CD8-positive, alpha-beta memory T cell (primary cell): Measurements from ENCODE around the gene CNTN1. TPM values are rescaled to one million over a fixed set of nuclear protein-coding genes. Genes with fewer than 3 reads are reported as not detected.

Source experiments
- CTCF ChIA-PET: fragments of 350-600 bp; sonication (Branson Sonifier 250); formaldehyde crosslinking; loops from one replicate; lab custom pipeline; 2021; ENCODE audit warnings: antibody characterized with exemption; lab: Charles Lee
- POLR2A ChIA-PET: fragments of 350-600 bp; sonication (Branson Sonifier 250); formaldehyde crosslinking; loops from one replicate; lab custom pipeline; 2021; ENCODE audit warnings: antibody characterized with exemption; lab: Charles Lee
- DNase-seq, 5 donors: peaks; one replicate each; pipeline versions ENCODE4 v3.0.0 to v3.0.0-alpha.2; 2020 to 2022; ENCODE audit warnings: mixed read lengths in 1 of 5
- H3K27ac ChIP-seq: one replicate; pipeline ENCODE4 v1.7.0; 2013; ENCODE audit warnings: low read depth, mild to moderate bottlenecking, low read length, moderate library complexity
- H3K27me3 ChIP-seq: 2 replicates; pipeline ENCODE4 v1.7.0; 2013; ENCODE audit warnings: low read length, mild to moderate bottlenecking; ENCODE audit not compliant: insufficient read depth, poor library complexity, severe bottlenecking
- H3K36me3 ChIP-seq: 2 replicates; pipeline ENCODE4 v1.7.0; 2013; ENCODE audit warnings: mild to moderate bottlenecking, low read length, moderate library complexity; ENCODE audit not compliant: insufficient read depth
- H3K4me1 ChIP-seq: 2 replicates; pipeline ENCODE4 v1.7.0; 2013; ENCODE audit warnings: mild to moderate bottlenecking, low read length, moderate library complexity; ENCODE audit not compliant: insufficient read depth
- H3K4me3 ChIP-seq: 2 replicates; pipeline ENCODE4 v1.7.0; 2013; ENCODE audit warnings: mild to moderate bottlenecking, low read length
- H3K9me3 ChIP-seq: 2 replicates; pipeline ENCODE4 v1.7.0; 2013; ENCODE audit warnings: mild to moderate bottlenecking, low read length
- H3K27ac Mint-ChIP-seq, 8 donors: one replicate each; pipeline ENCODE4 v1.8.0; 2020 to 2021; ENCODE audit warnings: mixed read lengths in 8 of 8, mild to moderate bottlenecking in 6 of 8, inconsistent platforms in 3 of 8, moderate library complexity in 3 of 8
- H3K27me3 Mint-ChIP-seq, 2 donors: one replicate each; pipeline ENCODE4 v1.8.0; 2020 to 2021; ENCODE audit warnings: mixed read lengths in 2 of 2, mild to moderate bottlenecking in 1 of 2, moderate library complexity in 1 of 2
- H3K36me3 Mint-ChIP-seq, 3 donors: one replicate each; pipeline ENCODE4 v1.8.0; 2020 to 2021; ENCODE audit warnings: mixed read lengths in 3 of 3, inconsistent platforms in 1 of 3, mild to moderate bottlenecking in 1 of 3
- H3K4me1 Mint-ChIP-seq, 3 donors: one replicate each; pipeline ENCODE4 v1.8.0; 2020 to 2021; ENCODE audit warnings: mixed read lengths in 3 of 3, inconsistent platforms in 1 of 3, mild to moderate bottlenecking in 1 of 3
- H3K4me3 Mint-ChIP-seq, 7 donors: one replicate each; pipeline ENCODE4 v1.8.0; 2020 to 2021; ENCODE audit warnings: mixed read lengths in 7 of 7, mild to moderate bottlenecking in 6 of 7, moderate library complexity in 4 of 7, inconsistent platforms in 2 of 7
- H3K9me3 Mint-ChIP-seq, 5 donors: one replicate each; pipeline ENCODE4 v1.8.0; 2020 to 2022; ENCODE audit warnings: mixed read lengths in 5 of 5, mild to moderate bottlenecking in 3 of 5, moderate library complexity in 2 of 5, inconsistent platforms in 1 of 5
- polyA plus RNA-seq: library from polyadenylated mRNA; unstranded; fragments of 300-500 nt; fragmentation: Illumina TruSeq; gene quantifications from one replicate; pipeline ENCODE4 v1.2.3, GENCODE V29; 2021
- total RNA-seq, 2 experiments: library from RNA; stranded (reverse); gene quantifications; one replicate each; pipeline ENCODE4 v1.2.3, GENCODE V29; 2021

CNTN1 gene
- total and polyA plus RNA-seq, 3 experiments from 2014 or later, result not detected

DNA sequence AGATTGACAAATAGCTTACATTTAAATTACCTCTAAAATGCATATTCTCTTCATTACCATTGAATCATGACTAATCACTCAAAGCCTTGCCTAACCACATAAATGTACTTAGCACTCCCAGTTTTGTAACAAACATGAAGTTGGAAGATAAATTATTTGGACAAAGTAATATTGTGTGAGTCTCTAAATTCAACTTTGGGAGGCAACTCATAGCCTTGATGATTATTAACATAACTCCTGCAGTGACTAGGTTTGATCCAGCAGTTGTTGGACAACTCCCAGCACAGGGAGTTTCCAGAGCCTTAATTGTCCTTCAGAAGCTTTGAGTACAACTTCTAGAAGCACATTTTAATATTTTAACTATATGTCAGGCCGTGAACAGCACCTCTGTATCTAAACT is 342.4 kb downstream of the CNTN1 start:
- Histone ChIP-seq H3K36me3 (no peaks in the 10 kb centered on the region), H3K4me3 (no peak overlapping the region), H3K4me1 (no peaks in the 10 kb centered on the region), H3K27ac (no peak overlapping the region), H3K27me3 (no peaks in the 10 kb centered on the region), H3K9me3 (no peaks in the 10 kb centered on the region)
- ChIA-PET POLR2A (no interaction called here), CTCF (no interaction called here)
- H3K27me3 Mint-ChIP-seq, result no peaks in the 10 kb centered on the region
- no peaks in the 10 kb centered on the region for H3K4me1 Mint-ChIP-seq
- no peaks in the 10 kb centered on the region for H3K36me3 Mint-ChIP-seq
- H3K9me3 Mint-ChIP-seq, result peaks cover 0 to 2% (median 0%) of the 10 kb centered on the region in 5 donors
- no peak overlapping the region for H3K27ac Mint-ChIP-seq
- H3K4me3 Mint-ChIP-seq, result no peak overlapping the region
- DNase-seq, result no peak

- ChIA-PET POLR2A (no interaction called here), CTCF (no interaction called here)
- no peak overlapping the region for H3K27ac ChIP-seq
- no peak overlapping the region for H3K4me3 ChIP-seq
- H3K4me1 ChIP-seq, result no peaks in the 10 kb centered on the region
- Mint-ChIP-seq H3K4me1 (no peaks in the 10 kb centered on the region), H3K9me3 (peaks cover 0 to 3% (median 1%) of the 10 kb centered on the region in 5 donors), H3K27me3 (no peaks in the 10 kb centered on the region), H3K4me3 (no peak overlapping the region), H3K36me3 (no peaks in the 10 kb centered on the region), H3K27ac (no peak overlapping the region)
- H3K36me3 ChIP-seq, result no peaks in the 10 kb centered on the region
- H3K27me3 ChIP-seq, result no peaks in the 10 kb centered on the region
- no peaks in the 10 kb centered on the region for H3K9me3 ChIP-seq
- no peak for DNase-seq
Measured at GRCh38 chr12:41039461-41039860, 347.2 kb downstream of the CNTN1 start.

DNA sequence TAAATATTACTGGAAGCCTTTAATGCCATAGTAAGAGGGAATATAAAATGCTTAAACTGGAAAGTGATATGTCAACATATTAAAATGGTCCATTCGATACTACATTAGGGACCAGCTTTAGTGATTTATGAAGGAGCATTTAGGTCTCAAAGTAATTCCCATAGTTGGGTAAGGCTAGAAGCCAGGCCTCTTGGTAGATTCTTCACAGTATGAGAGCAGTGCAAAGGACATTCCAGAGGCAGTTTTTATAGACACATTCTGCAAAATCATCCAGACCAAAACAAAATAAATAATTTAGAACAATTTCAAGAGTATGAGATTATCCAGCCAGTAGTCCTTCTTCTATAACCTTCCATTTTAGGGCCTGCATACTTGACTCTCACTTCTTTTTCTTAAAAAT is 353.3 kb downstream of the CNTN1 start:
- Mint-ChIP-seq H3K27ac (no peak overlapping the region), H3K4me3 (no peak overlapping the region), H3K4me1 (no peaks in the 10 kb centered on the region), H3K27me3 (no peaks in the 10 kb centered on the region), H3K36me3 (no peaks in the 10 kb centered on the region), H3K9me3 (peaks cover 0 to 3% (median 0%) of the 10 kb centered on the region in 5 donors)
- no peak for DNase-seq
- ChIA-PET POLR2A (no interaction called here), CTCF (no interaction called here)
- no peaks in the 10 kb centered on the region for H3K9me3 ChIP-seq
- H3K36me3 ChIP-seq, result no peaks in the 10 kb centered on the region
- H3K27me3 ChIP-seq, result no peaks in the 10 kb centered on the region
- H3K4me1 ChIP-seq, result no peaks in the 10 kb centered on the region
- no peak overlapping the region for H3K27ac ChIP-seq
- no peak overlapping the region for H3K4me3 ChIP-seq

GRCh38 chr12:41049033-41049432 is 356.8 kb downstream of the CNTN1 start:
- Mint-ChIP-seq H3K9me3 (peaks cover 0 to 2% (median 0%) of the 10 kb centered on the region in 5 donors), H3K27me3 (no peaks in the 10 kb centered on the region), H3K36me3 (no peaks in the 10 kb centered on the region), H3K27ac (no peak overlapping the region), H3K4me3 (no peak overlapping the region), H3K4me1 (no peaks in the 10 kb centered on the region)
- CTCF ChIA-PET, result no interaction called here
- POLR2A ChIA-PET, result no interaction called here
- H3K4me3 ChIP-seq, result no peak overlapping the region
- DNase-seq, result no peak
- no peaks in the 10 kb centered on the region for H3K4me1 ChIP-seq
- H3K27ac ChIP-seq, result no peak overlapping the region
- no peaks in the 10 kb centered on the region for H3K27me3 ChIP-seq
- H3K36me3 ChIP-seq, result no peaks in the 10 kb centered on the region
- H3K9me3 ChIP-seq, result no peaks in the 10 kb centered on the region

GRCh38 chr12:41051954-41052353 is 359.7 kb downstream of the CNTN1 start:
- Mint-ChIP-seq H3K4me3 (no peak overlapping the region), H3K27ac (no peak overlapping the region), H3K9me3 (peaks cover 0 to 2% (median 0%) of the 10 kb centered on the region in 5 donors), H3K4me1 (no peaks in the 10 kb centered on the region), H3K27me3 (no peaks in the 10 kb centered on the region), H3K36me3 (no peaks in the 10 kb centered on the region)
- no peak for DNase-seq
- POLR2A ChIA-PET, result no interaction called here
- H3K27ac ChIP-seq, result no peak overlapping the region
- CTCF ChIA-PET, result no interaction called here
- no peaks in the 10 kb centered on the region for H3K27me3 ChIP-seq
- no peaks in the 10 kb centered on the region for H3K4me1 ChIP-seq
- H3K4me3 ChIP-seq, result no peak overlapping the region
- H3K9me3 ChIP-seq, result no peaks in the 10 kb centered on the region
- H3K36me3 ChIP-seq, result no peaks in the 10 kb centered on the region

GRCh38 chr12:41052441-41052840 is 360.2 kb downstream of the CNTN1 start:
- Mint-ChIP-seq H3K4me3 (no peak overlapping the region), H3K36me3 (no peaks in the 10 kb centered on the region), H3K4me1 (no peaks in the 10 kb centered on the region), H3K27ac (no peak overlapping the region), H3K9me3 (peaks cover 0 to 2% (median 0%) of the 10 kb centered on the region in 5 donors), H3K27me3 (no peaks in the 10 kb centered on the region)
- Histone ChIP-seq H3K4me3 (no peak overlapping the region), H3K9me3 (no peaks in the 10 kb centered on the region), H3K27ac (no peak overlapping the region), H3K27me3 (no peaks in the 10 kb centered on the region), H3K36me3 (no peaks in the 10 kb centered on the region), H3K4me1 (no peaks in the 10 kb centered on the region)
- CTCF ChIA-PET, result no interaction called here
- DNase-seq, result no peak
- POLR2A ChIA-PET, result no interaction called here

DNA sequence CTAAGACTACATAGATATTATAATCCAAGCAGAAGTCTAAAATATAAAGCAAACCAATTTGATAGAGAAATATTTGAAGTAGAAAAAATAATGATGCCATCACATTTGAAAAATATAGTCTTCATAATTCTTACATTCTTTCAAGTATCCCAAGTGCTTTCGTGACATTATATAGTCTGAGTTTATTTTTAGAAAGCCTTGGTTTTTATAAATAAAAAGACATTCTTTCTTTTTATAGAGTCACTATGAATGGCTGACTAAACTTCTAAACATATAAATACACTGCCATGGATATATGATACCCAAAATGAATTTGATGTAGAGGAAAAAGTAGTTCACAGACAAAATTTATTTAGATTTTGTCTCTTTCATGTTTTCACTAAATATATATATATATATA is 360.8 kb downstream of the CNTN1 start:
- H3K27ac Mint-ChIP-seq, result no peak overlapping the region

DNA sequence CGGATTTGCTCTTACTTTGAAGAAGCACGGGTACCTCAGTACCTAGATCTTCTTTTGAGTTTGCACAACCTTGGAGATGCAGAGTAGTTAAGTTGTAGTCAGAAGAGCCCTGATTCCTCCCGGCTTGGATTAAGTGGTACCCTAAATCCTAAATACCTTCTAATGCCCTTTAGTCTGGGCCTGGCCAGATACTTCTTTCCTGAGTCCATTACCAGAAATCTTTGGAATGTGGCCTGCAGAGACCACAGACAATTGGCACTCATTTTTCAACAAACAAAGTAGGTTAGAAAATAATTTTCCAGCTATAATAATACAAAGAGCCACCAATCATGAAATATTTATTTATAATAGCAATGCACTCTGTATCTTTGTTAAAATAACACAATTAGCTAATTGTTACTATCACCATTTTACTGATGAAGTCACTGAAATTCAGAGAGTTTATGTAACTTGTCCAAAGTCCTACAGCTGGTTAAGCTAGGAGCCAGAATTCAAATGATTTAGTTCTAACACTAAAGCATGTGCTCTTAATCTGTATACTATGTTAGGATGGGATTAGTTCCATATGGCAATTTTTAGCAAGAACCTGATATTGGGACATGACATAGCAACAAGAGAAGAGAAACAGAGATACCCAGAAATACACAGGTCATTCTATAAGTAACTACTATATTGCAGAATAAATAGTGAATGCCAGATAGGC is 363.8 kb downstream of the CNTN1 start:
- Histone ChIP-seq H3K27ac (no peak overlapping the region), H3K27me3 (no peaks in the 10 kb centered on the region), H3K9me3 (no peaks in the 10 kb centered on the region), H3K4me1 (no peaks in the 10 kb centered on the region), H3K4me3 (no peak overlapping the region), H3K36me3 (no peaks in the 10 kb centered on the region)
- Mint-ChIP-seq H3K36me3 (no peaks in the 10 kb centered on the region), H3K9me3 (peaks cover 0 to 3% (median 0%) of the 10 kb centered on the region in 5 donors), H3K27me3 (no peaks in the 10 kb centered on the region), H3K4me3 (no peak overlapping the region), H3K27ac (no peak overlapping the region), H3K4me1 (no peaks in the 10 kb centered on the region)
- no peak for DNase-seq
- ChIA-PET POLR2A (no interaction called here), CTCF (no interaction called here)

More for the DNA sequence above, 360.8 kb downstream of the CNTN1 start:
- DNase-seq, result no peak
- Histone ChIP-seq H3K9me3 (no peaks in the 10 kb centered on the region), H3K4me3 (no peak overlapping the region), H3K36me3 (no peaks in the 10 kb centered on the region), H3K27me3 (no peaks in the 10 kb centered on the region), H3K27ac (no peak overlapping the region), H3K4me1 (no peaks in the 10 kb centered on the region)
- CTCF ChIA-PET, result no interaction called here
- Mint-ChIP-seq H3K9me3 (peaks cover 0 to 3% (median 0%) of the 10 kb centered on the region in 5 donors), H3K36me3 (no peaks in the 10 kb centered on the region), H3K4me1 (no peaks in the 10 kb centered on the region), H3K27me3 (no peaks in the 10 kb centered on the region), H3K4me3 (no peak overlapping the region)
- POLR2A ChIA-PET, result no interaction called here
